GM19372 (cell line): ENCODE measurements around the gene LANCL2.

Source experiments
- ATAC-seq: cut with Tn5 transposase; IDR thresholded peaks from one replicate; pipeline ENCODE4 v1.9.1; 2021; ENCODE audit warnings: mild to moderate bottlenecking, low read depth, moderate library complexity; ENCODE audit not compliant: unreplicated experiment

LANCL2 gene

DNA sequence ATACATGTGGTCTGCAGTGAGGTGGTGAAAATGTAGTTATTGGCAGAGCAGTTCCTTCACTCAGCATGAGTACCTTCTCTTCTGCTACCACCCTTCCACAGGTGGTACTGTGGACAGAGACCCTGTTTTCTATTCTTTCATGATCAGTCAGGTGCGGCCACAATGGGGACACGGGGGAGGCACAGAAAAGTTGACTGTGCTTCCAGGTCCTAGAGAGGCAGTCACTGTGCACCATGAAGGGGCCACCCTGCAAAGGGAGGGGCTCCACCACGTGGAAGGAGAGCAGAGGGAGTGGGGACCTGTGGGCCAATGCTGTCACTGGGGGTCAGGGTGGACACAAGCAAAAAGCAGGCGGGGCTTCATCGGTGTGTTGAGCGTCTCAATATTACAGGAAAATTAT is 3.6 kb upstream of the LANCL2 start:
- no peak for ATAC-seq

DNA sequence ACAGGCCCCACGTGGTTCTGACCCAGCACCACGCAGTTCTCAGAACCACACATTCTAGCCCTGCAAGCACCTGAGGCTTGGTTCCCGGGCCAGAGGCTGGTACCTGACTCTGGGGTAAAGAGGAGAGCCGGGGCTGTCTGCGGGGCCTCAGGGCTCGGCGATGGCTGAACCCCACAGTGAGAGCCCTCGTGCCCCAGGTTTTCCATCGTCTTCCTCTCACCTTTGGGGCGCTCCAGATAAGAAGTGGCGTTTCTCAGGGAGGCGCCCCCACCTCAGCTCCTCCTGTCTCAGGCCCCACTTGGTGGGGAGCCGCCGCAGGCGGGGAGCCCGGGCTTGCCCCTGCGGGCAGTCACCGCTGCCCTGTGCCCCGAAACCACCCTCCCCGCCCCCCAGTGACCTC is 2.2 kb upstream of the LANCL2 start:
- ATAC-seq: no peak

DNA sequence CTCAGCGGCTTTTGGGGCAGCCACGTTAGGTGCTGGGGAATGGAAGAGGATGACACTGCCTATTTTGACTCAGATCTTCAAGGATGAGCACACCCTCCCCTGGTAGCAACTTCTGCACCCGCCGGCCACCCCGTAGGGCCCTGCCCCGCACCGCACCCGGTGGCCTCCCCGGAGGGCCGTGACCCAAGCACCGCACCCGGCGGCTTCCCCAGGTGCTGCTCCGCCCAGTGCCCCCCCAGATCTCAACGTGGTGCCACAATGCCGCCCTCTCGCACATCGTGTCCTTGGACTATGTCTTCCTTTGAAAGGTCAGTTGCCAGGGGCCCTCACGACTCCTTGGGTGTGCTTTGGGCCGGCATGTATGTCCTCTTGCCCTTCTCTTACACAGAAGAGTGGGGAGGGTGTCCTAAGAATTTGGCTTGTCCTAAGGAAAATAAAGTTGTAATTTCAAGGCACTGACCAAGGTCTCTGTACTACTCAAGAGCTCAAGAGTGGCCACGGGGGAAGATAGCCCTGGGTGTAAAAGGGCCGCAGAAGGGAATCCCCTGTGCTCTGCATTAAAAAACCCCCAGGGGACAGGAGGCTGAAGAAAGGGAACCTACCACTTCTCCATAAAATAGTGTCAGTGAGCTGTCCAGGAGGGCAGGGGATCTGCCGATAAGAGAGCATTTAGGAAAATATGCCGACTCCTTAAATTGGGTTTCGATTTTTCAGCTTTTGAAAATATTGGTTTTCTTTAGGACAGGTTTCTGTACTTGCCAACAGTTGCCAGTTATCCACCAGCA is 1.6 kb upstream of the LANCL2 start:
- ATAC-seq: no peak

DNA sequence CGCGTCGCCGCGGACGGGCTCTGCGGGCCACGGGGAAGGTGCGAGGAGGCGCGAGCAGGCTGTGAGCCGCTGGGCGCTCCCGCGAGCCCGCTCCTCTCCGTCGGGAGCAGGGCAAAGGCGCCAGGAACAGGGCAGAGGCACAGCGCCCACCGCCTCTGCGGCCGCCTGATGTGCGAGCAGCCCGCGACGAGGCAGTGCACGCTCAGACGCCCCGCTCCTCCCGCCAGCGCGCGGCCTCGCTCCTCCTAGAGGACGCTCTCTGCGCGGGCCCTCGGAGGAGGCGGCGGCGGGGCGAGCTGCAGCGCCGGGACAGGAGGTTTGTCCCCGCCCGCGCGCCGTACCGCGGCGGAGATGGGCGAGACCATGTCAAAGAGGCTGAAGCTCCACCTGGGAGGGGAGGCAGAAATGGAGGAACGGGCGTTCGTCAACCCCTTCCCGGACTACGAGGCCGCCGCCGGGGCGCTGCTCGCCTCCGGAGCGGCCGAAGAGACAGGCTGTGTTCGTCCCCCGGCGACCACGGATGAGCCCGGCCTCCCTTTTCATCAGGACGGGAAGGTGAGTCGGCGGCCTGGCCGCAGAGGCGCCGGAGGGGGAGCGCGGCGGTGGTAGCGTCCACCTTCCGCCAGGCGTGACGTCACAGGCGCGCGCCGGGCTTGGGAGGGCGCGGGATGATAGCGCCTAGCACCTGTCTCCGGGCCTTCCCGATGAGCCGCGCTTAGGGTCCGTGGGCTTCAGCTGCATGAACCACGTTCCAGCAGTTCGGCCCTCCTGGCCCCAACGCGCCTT is 731 bp downstream of the LANCL2 start:
- peak; percentile 77 for ATAC-seq

DNA sequence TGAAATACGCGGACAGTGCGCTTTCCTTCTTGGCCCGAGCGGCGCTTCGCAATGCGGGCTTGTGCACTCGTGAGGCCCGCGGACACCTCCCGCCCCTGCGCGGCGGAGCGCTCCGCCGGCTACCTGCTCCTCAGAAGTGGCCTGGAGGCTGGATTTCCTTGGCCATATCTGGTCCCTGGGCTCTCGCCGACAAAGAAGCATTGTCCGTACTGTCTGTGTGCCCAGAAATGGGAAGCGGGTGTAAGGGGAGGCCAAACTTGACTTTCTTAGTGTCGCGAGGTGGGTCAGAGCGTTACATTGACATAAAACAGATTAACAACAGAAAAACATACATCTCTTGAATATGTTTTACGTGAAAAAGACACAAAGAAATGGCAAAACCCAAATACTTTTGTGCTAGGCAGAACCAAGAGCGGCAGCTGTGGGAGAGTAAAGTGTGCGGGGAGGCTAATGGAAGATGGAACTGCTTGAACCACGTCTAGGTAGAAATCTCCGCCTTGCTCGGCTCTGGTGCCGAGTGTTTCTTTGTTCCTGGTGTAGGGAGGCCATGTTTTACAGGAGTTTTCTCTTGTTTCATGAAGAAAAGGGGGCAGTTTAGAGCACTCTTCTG is 1.4 kb downstream of the LANCL2 start:
- peak; percentile 16 for ATAC-seq

DNA sequence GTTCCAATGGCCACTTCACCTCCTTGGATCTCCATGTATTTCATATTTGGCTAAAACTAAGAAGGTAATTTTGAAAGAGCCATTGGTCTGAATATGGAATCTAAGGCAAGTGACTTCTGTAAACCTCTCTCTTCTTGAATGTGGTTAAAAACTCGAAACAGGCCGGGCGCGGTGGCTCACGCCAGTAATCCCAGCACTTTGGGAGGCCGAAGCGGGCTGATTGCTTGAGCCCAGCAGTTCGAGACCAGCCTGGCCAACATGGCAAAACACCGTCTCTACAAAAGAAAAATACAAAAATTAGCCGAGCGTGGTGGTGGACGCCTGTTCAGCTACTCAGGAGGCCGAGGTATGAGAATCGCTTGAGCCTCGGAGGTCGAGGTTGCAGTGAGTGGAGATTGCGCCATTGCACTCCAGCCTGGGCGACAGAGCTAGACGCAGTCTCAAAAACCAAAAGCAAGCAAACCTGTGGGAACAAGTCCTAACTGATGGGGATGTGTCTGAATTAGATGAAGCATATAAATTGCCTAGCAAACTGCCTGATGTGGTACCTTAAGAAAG is 2.2 kb downstream of the LANCL2 start:
- no peak for ATAC-seq

DNA sequence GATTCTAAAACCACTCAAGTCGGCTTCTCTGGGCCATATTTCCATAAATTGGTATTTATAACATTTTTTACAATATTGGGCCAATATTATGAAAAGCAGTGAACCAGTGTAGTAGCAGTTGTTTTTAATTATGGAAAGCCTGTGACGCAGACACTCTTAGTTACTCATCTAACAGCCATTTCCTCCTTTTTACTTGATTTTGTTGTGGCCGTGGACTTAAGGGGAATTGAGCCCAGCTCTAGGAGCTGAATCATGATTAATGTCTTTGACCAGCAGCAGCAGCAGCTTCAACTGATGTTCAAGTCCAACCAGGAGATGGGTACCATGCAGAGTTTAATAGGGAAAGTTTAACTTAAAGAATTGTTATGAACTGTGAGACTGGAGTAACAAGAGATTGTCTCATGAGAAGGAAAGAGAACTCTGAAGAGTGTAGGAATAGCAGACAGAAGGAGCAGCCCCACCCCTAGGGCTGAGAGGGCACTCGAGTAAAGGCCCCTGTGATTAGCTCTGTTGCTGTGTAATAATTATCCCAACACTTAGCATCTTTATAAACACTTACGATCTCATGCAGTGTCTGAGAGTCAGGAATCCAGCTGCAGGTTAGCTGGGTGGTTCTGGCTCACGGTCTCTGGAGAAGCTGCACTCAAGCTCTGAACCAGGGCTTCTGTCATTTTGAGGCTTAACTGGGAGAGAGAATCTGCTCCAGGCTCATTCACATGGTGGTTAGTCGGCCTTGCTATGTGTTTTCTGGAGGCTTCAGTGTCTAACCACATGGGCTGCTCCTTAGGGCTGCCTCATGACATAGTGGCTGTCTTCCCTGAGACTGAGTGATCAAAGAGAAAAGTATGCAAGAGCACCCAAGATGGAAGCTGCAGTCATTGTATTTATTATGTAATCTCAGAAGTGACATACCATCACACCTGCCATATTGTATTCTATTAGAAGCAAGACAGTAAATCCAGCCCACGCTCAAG is 4.6 kb downstream of the LANCL2 start:
- no peak for ATAC-seq

DNA sequence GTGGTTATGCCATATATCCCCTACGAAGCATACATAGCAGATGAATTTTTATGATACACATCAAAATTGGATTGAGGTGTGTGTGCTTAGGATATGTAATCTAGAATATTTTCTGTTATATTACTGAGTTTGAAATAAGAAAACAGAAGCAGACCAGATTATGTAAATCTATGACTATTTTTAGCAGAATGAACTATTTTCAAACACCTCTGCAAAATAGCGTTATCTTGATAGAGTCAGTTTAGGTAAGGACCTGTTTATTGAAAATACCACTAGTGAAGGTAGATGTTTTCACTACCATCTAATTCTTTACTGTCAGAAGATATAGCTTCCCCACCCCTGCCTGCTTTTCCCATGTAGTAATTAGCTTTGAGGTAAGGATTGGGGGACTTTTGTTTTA is 9.1 kb downstream of the LANCL2 start:
- ATAC-seq: no peak

DNA sequence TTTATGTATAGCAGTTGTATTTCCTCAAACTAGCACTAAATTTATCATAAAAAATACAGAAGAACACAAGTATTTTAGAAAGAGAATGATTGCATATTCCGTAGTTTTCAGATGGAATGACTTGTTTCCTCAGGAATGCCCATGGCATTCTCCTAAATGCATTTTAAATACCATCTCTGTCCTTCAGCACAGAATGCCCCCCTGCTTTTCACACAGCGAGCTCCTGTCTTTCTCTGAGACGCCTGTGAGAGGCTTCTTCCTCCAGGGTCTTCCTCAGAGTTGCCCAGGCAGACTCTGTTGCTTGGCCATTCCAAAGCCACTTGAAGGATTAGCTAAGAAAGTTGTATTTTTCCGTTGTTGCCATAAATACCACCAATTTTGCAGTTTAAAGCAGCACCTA is 10.1 kb downstream of the LANCL2 start:
- ATAC-seq: no peak

DNA sequence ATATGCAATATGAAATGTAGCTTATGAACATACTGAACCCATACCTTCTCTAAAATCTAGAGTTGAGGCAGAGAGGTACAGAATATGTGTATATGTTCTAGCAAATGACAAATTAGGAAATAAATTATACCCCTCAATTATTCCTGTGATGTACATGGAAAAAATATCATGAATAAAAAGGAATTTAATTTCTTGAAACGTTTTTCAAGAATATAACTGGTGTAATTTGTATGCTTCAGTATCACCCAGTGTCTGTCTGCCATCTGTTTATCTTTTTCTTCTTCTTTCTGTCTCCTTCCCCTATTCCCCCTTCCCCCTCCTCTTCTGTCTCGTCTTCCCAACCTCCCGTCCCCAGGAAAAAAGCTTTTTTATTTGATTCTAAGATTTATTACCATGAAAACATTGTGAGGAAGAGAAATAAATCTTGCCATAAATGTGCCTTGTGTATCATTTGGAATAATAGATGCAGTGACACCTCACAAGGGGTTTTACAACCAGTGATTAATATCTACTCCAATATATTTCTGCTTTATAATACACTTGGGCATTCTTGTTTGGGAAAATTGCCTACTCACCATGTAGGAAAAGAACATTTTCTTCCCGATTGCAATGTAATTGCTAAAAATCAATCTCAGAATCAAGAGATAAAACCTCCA is 12.2 kb downstream of the LANCL2 start:
- ATAC-seq: no peak

DNA sequence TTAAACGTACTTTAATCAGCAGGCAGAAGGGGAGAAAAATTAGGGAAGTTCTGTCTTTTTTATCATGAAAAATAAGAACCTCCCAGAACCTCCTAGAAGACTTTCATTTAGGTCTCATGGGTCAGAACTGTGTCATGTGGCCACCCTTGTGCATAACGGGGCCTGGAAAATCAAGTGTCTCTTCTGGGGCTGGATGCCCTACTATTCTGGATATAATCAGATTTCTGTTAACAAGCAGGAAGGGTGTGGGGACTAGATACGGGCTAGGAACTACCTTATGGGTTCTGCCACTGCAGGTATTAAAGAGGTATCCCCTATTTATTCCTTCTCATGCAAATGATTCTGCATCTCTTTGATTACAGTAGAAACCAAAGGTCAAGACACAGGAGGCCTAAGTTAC is 14.1 kb downstream of the LANCL2 start:
- ATAC-seq: no peak

DNA sequence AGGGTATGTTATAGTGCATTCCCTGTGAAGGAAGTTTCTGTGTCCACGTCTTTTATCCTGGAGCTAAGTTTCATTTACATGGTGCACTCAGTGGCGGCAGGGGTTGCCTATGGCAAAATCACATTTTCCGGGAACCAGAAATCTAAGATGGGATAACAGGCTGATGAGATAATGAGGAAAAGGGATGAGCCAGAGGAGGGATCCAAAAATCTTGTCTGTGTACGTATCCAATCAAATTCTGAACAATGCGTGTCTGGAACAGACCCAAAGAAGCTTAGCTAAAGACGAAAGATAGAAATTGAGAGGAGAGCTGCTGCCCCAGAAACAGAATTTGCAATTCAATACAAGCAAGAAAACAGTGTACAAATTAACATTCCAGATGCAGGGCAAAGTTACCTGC is 16.1 kb downstream of the LANCL2 start:
- no peak for ATAC-seq

DNA sequence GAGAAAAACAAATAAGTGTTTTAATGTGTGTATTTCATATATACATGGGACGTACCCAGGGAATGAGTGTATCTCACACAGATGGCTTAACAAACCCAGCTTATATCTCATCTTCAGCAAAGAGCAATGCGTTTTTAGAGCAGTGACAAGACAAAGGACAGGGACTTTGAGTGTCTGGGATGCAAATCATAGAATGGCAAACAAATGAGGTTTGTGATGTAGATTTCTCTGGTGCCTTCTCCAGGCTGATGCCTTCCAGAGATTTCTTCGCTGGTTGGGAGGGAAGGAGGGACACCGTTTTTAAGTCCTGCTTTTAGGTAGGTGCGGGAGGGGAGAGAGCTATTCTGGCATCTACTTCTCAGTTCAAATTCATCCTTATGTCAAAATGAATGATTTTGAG is 16.6 kb downstream of the LANCL2 start:
- ATAC-seq: no peak

DNA sequence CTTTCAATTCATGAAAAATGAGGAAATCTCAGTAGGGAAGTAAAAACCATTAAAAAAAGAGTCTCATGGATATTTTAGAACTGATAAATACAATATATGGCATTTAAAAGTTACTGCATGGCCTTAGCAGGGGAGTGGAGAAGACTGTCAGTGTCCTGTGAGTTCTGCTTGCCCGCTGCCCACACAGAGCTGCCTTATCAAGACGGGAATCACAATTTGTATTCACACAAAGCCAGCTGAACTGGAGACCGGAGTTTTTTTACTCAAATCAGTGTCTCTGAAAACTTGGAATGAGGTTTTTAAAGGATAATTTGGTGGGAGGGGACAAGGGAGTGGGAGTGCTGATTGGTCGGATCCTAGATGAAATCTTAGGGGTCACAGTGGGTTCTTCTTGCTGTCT is 17.1 kb downstream of the LANCL2 start:
- ATAC-seq: no peak

DNA sequence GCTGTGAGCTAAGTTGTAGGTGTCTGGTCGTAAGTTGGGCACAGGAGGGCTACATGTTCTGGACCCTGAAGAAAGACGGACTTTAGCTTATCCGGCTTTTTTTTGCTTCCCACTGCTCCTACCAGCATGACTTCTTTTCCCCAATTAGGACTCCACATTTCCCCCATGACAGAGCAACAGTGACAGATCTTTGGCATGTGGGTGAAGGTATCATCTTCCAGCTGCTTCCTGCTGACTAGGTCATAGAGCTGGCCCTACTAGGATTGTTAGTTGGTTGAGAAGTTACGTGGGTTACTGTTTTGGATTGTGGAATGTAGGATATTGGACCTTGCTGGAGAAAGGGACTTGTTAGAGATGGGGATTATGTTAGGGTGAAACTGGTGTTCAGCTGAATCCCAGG is 21.4 kb downstream of the LANCL2 start:
- ATAC-seq: no peak

DNA sequence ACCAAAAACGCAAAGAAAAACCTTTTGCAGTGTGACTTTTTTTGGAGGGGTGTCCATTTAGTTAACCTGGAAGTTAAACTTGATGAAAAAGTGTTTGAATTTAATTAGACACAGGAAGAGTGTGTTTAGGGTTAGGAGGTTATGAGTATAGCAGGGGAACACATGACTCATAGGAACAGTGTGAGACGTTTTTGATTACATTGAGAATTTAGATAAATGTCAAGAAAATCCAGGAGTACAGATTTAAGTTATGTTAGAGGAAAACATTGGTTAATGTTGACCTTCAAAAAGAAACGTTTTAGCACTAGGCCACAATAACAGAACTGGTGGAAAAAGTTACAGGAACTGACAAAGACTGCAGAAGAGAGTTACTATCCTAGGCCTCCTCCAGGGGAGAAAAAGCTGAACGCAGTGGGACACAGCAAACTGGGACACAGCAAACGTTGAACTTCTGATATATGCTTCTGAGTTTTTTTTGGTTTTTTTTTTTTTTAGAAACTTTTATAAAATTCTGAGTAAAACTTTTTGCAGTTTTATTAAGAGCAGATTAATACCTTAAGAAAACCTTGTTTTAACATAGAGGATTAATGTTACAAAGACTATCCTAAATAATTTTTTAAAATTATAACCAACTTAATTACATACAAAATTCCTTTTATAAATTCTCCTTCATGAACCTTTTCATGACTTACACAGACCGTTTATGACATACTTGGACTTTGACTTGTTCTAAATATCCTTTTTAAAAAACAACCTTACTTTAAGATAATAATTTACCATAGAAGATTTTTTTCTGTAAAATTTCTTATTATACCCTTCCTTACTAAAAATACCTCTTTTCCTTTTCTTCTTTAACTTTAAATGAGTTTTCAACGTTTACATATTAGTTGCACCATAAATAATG is 22.2 kb downstream of the LANCL2 start:
- no peak for ATAC-seq

DNA sequence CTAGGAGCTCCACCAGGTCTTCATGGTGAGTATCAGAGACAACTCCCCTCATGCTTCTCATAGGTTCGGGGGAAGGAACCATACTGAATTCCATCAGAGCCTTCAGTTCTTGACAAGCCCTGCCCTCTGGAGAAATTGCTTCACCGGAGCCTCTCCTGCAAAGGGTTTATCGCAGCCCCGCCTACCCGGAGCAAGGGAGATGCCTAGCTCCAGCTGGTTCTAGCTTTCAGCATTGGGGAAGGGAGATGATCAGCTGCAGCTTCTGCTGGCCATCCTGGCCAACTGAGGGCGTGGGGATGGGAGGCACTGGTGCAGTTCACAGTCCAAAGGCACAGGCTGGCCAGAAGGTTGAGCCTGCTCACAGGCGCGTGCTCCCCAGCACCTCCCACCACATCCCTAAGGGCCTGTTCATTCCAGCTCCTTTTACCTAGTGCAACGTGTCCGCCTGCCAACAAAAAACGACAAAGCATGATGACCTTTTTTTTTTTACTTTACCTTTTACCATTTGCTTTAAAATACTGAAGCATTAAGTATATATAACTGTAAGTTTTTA is 31.2 kb downstream of the LANCL2 start:
- ATAC-seq: no peak

DNA sequence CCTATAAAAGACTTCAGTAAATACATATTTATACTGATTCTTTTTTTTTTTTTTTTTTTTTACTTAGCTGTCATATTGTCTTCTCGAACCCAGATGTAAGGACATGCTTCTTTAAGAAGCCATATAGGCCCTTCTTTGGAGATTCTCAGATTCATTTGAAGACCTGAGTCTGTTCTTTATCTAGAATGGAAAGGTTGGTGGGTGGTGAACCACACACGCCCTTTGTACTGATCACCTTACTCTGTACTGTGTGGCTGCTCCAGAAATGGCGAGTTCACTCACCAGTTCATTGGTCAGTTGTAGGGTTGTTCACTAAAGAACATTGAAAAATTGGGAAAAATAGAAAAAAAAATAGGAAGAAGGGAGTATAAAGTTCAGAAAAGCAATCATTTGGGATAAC is 32.5 kb downstream of the LANCL2 start:
- no peak for ATAC-seq
